K562 (cell line): ENCODE measurements around the gene FERMT3. TPM values are rescaled to one million over a fixed set of nuclear protein-coding genes. Genes with fewer than 3 reads are reported as not detected.

Experiments
- CHCHD3 ChIP-seq: fragments of 250-450 bp; sonication (Bioruptor Pico); IDR thresholded peaks from 2 replicates; pipeline ENCODE4 v2.1.2; 2022; ENCODE audit warnings: mild to moderate bottlenecking
- CREB3L1 ChIP-seq: fragments of 450-650 bp; IDR thresholded peaks from 2 replicates; pipeline ENCODE4 v1.6.1; 2014; ENCODE audit warnings: low read depth, mild to moderate bottlenecking, moderate library complexity, borderline replicate concordance
- E2F4 ChIP-seq: sonication (generic); formaldehyde crosslinking; IDR thresholded peaks from 2 replicates; pipeline ENCODE4 v1.8.0; 2022; ENCODE audit warnings: mild to moderate bottlenecking, low read depth, missing genetic modification reagents
- EP400 ChIP-seq: fragments of 450-650 bp; IDR thresholded peaks from 2 replicates; pipeline ENCODE4 v1.6.1; 2017; ENCODE audit warnings: antibody characterized with exemption, mild to moderate bottlenecking, moderate library complexity
- ETV1 ChIP-seq: fragments of 450-650 bp; conservative IDR thresholded peaks from 2 replicates; pipeline ENCODE4 v1.6.1; 2016; ENCODE audit warnings: missing genetic modification characterization, control low read depth, low read depth, missing compliant biosample characterization
- FOXP1 ChIP-seq: sonication (generic); formaldehyde crosslinking; IDR thresholded peaks from 2 replicates; pipeline ENCODE4 v1.8.0; 2022; ENCODE audit warnings: mild to moderate bottlenecking, missing genetic modification reagents
- GABPB2 ChIP-seq: fragments of 250-450 bp; sonication (Bioruptor Pico); conservative IDR thresholded peaks from 2 replicates; pipeline ENCODE4 v1.5.1; 2021; ENCODE audit warnings: mild to moderate bottlenecking
- KDM1A ChIP-seq, 2 experiments: fragments of 450-650 bp; IDR thresholded peaks; 2 replicates each; pipeline ENCODE4 v1.6.1; 2016; ENCODE audit warnings: mild to moderate bottlenecking in 2 of 2
- MAFG ChIP-seq: fragments of 450-650 bp; conservative IDR thresholded peaks from 2 replicates; pipeline ENCODE4 v1.6.1; 2016; ENCODE audit warnings: missing genetic modification characterization, missing compliant biosample characterization
- POLR2AphosphoS2 ChIP-seq: IDR thresholded peaks from 2 replicates; pipeline ENCODE4 v1.6.1; 2012; ENCODE audit warnings: low read length, improper control_type of control experiment
- POLR2G ChIP-seq: fragments of 200-400 bp; formaldehyde crosslinking; IDR thresholded peaks from 2 replicates; pipeline ENCODE4 v1.6.1; 2017; ENCODE audit warnings: low read depth, mild to moderate bottlenecking, antibody characterized with exemption, low read length, moderate library complexity
- PRPF4 ChIP-seq: fragments of 200-400 bp; formaldehyde crosslinking; IDR thresholded peaks from one replicate; pipeline ENCODE4 v1.6.1; 2017; ENCODE audit warnings: low read length, low read depth, mild to moderate bottlenecking; ENCODE audit not compliant: insufficient read depth, poor library complexity, severe bottlenecking
- PTTG1 ChIP-seq: fragments of 450-650 bp; IDR thresholded peaks from 2 replicates; pipeline ENCODE4 v1.6.1; 2016; ENCODE audit warnings: low read depth, mild to moderate bottlenecking, missing genetic modification characterization, missing compliant biosample characterization
- RBM25 ChIP-seq: fragments of 200-400 bp; formaldehyde crosslinking; IDR thresholded peaks from 2 replicates; pipeline ENCODE4 v1.6.1; 2018; ENCODE audit warnings: low read length, low read depth, moderate library complexity; ENCODE audit not compliant: severe bottlenecking
- RBM34 ChIP-seq: fragments of 200-400 bp; formaldehyde crosslinking; IDR thresholded peaks from 2 replicates; pipeline ENCODE4 v1.6.1; 2018; ENCODE audit warnings: low read length, borderline replicate concordance; ENCODE audit not compliant: insufficient read depth
- TAF7 ChIP-seq: fragments of 450-650 bp; IDR thresholded peaks from 2 replicates; pipeline ENCODE4 v1.6.1; 2016; ENCODE audit warnings: missing genetic modification characterization, missing compliant biosample characterization
- TCF7 ChIP-seq: sonication (generic); IDR thresholded peaks from 2 replicates; pipeline ENCODE4 v1.6.1; 2016; ENCODE audit warnings: antibody characterized with exemption, borderline replicate concordance
- TRIM28 ChIP-seq: fragments of 450-650 bp; IDR thresholded peaks from 2 replicates; pipeline ENCODE4 v1.6.1; 2017
- ZBTB2 ChIP-seq: fragments of 450-650 bp; IDR thresholded peaks from 2 replicates; pipeline ENCODE4 v1.6.1; 2016; ENCODE audit warnings: antibody characterized with exemption
- ZFX ChIP-seq: sonication (generic); formaldehyde crosslinking; IDR thresholded peaks from 2 replicates; pipeline ENCODE4 v1.8.0; 2022; ENCODE audit warnings: mild to moderate bottlenecking, missing genetic modification reagents, moderate library complexity
- ZNF253 ChIP-seq: fragments of 250-450 bp; sonication (Bioruptor Pico); conservative IDR thresholded peaks from 2 replicates; pipeline ENCODE4 v1.6.1; 2021; ENCODE audit warnings: mild to moderate bottlenecking
- ZNF311 ChIP-seq: fragments of 250-450 bp; sonication (Bioruptor Pico); IDR thresholded peaks from 2 replicates; pipeline ENCODE4 v1.4.0; 2020; ENCODE audit warnings: mild to moderate bottlenecking, moderate library complexity
- ZNF583 ChIP-seq: fragments of 250-450 bp; sonication (Bioruptor Pico); IDR thresholded peaks from 2 replicates; pipeline ENCODE4 v1.4.0; 2020
- ZNF780A ChIP-seq: fragments of 250-450 bp; sonication (Bioruptor Pico); IDR thresholded peaks from 2 replicates; pipeline ENCODE4 v1.5.0; 2021; ENCODE audit warnings: mild to moderate bottlenecking
- ZSCAN29 ChIP-seq: fragments of 450-650 bp; IDR thresholded peaks from 2 replicates; pipeline ENCODE4 v1.6.1; 2017
- polyA plus RNA-seq, 8 experiments: library from polyadenylated mRNA; depleted of rRNA in 4 of 8; stranded (reverse) in 5 of 8; unstranded in 3 of 8; fragments of >200 nt; fragmentation: Nextera tagmentation in 2 of 8; fragmentation: Illumina TruSeq in 1 of 8; extraction: Ambion mirVana in 2 of 8; extraction: Trizol in 1 of 8; gene quantifications; 2 replicates each; pipeline versions ENCODE4 v1.2.1 to v1.2.3, GENCODE V29; 2011 to 2014; ENCODE audit warnings: inconsistent platforms in 1 of 8, missing spikeins in 1 of 8
- total RNA-seq, 7 experiments: library from RNA; depleted of rRNA in 6 of 7; stranded (reverse); fragments of >200 nt in 6 of 7; fragmentation: Illumina TruSeq in 2 of 7; extraction: Trizol in 2 of 7; gene quantifications; 2 replicates each; pipeline versions ENCODE4 v1.2.1 to v1.2.3, GENCODE V29; 2011 to 2021; ENCODE audit warnings: low replicate concordance in 1 of 7

The FERMT3 gene
- total and polyA plus RNA-seq, 9 of the 15 experiments (the other 6 are each of a cell fraction or from before 2014, with no cell fraction given) = 3.2 to 275 (median 79.7) TPM

- TF ChIP-seq ZNF583 (CRISPR knock-in tag) (no peak), ZNF253 (CRISPR knock-in tag) (no peak), FOXP1 (CRISPR knock-in tag) (no peak), EP400 (no peak), CREB3L1 (no peak), TAF7 (tag) (no peak), RBM25 (peak; percentile 99), MAFG (tag) (no peak), KDM1A (IDR thresholded peaks at IDR 0.05) (peak in 1 of 2 experiments; percentile 97; a peak in 3 of 4 replicates), ZFX (CRISPR knock-in tag) (0 out of 2 replicates have a peak, but pooled peaks have one; percentile 24), CHCHD3 (CRISPR knock-in tag) (no peak), ZBTB2 (no peak), TCF7 (no peak), ZNF311 (CRISPR knock-in tag) (no peak), POLR2AphosphoS2 (no peak), ETV1 (tag) (no peak), PRPF4 (no peak), PTTG1 (tag) (no peak), POLR2G (no peak), GABPB2 (CRISPR knock-in tag) (no peak), ZSCAN29 (no peak), RBM34 (no peak), E2F4 (CRISPR knock-in tag) (no peak), TRIM28 (no peak), ZNF780A (CRISPR knock-in tag) (no peak)
These were observed 43.3 kb downstream of the FERMT3 start (continued) for GRCh38 chr11:64249563-64250414.
